Measurements from ENCODE around the gene EYS.

DNA sequence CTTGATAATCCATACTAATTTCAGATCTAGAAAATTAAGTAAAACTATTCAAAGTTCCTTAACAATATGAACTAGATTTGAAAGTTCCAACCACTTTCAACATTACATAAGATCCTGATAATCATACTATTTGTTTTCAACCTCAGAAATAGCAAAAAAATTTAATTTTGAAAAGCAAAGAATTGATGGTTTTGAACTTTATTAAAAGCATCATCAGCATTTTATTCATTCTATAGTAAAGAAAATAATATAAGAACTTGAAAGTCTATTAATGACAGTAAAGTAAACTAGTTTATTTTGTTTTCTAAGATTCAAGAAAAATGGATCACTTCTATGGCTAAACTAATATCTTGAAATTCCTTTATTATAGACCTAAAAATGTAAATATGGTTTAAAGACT is 26.8 kb downstream of the EYS start:
- TF ChIP-seq POLR2A (conservative IDR thresholded peaks at IDR 0.05) (no peak), ZFP36 (IDR thresholded peaks at IDR 0.05; ENCODE audit: low read depth, low read length, partially characterized antibody) (no peak)
- TF ChIP-seq, protein P1, sequence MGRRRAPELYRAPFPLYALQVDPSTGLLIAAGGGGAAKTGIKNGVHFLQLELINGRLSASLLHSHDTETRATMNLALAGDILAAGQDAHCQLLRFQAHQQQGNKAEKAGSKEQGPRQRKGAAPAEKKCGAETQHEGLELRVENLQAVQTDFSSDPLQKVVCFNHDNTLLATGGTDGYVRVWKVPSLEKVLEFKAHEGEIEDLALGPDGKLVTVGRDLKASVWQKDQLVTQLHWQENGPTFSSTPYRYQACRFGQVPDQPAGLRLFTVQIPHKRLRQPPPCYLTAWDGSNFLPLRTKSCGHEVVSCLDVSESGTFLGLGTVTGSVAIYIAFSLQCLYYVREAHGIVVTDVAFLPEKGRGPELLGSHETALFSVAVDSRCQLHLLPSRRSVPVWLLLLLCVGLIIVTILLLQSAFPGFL (CRISPR knock-in tag; IDR thresholded peaks at IDR 0.05): no peak
- TF ChIP-seq, protein P2, sequence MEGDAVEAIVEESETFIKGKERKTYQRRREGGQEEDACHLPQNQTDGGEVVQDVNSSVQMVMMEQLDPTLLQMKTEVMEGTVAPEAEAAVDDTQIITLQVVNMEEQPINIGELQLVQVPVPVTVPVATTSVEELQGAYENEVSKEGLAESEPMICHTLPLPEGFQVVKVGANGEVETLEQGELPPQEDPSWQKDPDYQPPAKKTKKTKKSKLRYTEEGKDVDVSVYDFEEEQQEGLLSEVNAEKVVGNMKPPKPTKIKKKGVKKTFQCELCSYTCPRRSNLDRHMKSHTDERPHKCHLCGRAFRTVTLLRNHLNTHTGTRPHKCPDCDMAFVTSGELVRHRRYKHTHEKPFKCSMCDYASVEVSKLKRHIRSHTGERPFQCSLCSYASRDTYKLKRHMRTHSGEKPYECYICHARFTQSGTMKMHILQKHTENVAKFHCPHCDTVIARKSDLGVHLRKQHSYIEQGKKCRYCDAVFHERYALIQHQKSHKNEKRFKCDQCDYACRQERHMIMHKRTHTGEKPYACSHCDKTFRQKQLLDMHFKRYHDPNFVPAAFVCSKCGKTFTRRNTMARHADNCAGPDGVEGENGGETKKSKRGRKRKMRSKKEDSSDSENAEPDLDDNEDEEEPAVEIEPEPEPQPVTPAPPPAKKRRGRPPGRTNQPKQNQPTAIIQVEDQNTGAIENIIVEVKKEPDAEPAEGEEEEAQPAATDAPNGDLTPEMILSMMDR (IDR thresholded peaks at IDR 0.05 in 2 of 3, conservative IDR thresholded peaks at IDR 0.05 in 1 of 3; ENCODE audit: insufficient read depth in 2 of 3, low read depth in 1 of 3, low read length in 3 of 3): no peak
